Activated effector memory CD4-positive, alpha-beta T cell treated with Interleukin-2 at 50 U/mL for 16 hours (primary cell): ENCODE measurements around the gene HSD3B1.

Experiments
- DNase-seq: peaks from one replicate; pipeline ENCODE4 v3.0.0-alpha.2; 2020

Gene HSD3B1

DNA sequence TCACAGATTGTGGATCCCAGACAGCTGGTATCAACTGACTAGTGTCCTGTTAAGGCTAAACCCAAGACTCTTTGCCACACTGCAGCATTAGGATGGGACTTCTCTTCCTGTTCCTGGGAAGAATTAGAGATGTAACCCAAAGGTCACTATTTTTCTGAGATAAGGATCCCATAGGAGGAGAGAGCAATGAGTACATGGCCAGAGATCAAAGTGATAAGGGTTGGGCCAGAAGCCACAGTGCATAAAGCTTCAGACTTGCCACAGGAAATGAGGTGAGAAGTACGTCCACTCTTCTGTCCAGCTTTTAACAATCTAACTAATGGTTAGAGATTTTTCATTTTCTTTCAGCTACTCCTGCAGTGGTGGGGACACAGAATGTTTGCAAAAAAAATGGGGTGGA, at the start of gene HSD3B1:
TSS of gene HSD3B1 (plus strand) at position 270 of the 400 bp plus-strand sequence. CDS start 267 bp downstream, outside the sequence.
- DNase-seq = no peak

DNA sequence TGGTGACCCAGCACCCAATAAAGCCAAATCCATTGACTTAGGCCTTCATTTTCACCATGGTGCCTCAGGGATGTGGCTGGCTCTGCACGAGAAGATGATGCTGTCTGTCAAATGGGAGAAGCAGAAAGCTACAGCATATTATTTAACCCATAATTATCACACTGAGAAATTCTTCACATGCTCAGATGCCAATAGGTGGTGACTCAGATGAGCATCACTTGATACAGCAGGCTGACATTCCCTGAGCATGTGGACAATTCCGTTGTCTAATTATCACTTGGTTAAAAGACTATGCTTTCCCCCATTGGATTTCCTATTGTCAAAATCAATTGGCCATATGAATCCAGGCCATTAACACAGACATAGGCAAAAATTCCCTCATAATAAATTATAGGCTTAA, 44.0 kb upstream of the HSD3B1 start:
- DNase-seq = no peak

- no peak for DNase-seq
Observed at GRCh38 chr1:119463569-119463968, 43.4 kb upstream of the HSD3B1 start.

DNA sequence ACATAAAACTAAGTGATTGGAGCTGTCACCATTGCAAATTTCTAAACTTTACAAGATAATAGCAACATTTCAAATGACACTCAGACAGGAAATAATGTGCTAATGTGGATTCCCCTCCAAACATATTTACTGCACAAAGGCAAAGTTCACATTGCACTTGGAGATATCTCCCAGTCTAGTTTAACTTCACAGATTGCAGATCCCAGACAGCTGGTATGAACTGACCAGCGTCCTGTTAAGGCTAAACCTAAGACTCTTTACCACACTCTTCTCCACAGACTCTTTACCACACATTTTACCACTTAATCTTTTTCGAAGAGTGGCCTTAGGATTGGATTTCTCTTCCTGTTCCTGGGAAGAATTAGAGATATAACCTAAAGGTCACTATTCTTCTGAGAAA, 40.6 kb upstream of the HSD3B1 start:
- no peak for DNase-seq

- no peak for DNase-seq
Observed at GRCh38 chr1:119467219-119467618, 39.8 kb upstream of the HSD3B1 start.

DNA sequence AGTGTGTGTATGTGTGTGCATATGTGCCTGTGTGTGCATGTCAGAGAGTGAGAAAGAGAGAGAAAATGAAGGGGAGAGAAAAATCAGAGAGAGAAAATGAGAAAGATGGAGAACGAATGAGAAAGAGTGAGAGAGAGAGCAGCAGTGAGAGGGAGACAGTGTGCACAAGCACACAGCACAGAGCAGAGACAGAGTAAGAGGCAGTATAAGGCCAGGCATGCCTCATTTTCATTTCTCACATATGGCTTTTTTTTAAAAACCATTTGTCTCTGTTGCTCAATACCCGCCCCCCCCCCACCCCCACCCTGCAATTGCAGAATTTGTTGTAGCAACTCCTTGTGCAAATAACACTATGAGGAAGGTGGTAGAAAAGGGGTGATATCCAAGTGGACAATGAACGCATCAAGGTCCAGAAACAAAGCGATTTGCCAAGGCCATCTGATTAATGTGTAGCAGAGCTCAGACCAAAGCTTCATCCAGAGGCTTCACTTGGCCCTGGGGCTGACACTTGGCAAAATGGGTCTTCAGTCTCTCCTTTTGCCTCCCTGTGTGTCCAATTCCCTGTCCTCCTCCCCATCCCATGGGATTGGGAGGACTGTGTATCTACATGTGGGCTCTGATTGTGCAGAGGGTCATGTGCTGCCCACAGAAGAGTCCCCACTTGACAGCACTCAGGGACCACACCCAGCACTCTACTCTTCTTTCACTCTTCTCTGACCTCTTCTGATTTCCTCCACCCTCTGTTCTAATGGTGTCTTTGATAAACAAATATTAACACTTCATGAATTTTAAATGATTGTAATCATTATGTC, 38.9 kb upstream of the HSD3B1 start:
- DNase-seq = no peak

DNA sequence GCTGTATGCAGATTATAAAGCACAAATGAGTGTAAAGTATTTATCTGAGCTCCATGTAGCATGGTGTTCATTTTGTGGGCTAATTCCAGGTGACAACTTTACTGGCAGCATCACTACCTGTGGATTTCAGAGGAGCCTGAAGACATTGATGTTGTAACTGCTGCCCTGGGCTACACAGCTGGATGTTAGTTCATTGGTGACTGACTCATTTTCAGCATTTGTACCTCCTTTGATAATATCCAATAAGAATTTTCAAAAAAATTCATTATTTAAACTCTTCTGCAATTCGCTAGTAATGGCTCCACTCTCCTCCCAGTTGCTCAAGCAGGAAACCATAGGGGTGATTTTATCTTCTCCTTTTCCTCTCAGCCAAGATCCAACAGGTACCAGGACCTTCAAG, 37.3 kb upstream of the HSD3B1 start:
- DNase-seq = no peak

DNA sequence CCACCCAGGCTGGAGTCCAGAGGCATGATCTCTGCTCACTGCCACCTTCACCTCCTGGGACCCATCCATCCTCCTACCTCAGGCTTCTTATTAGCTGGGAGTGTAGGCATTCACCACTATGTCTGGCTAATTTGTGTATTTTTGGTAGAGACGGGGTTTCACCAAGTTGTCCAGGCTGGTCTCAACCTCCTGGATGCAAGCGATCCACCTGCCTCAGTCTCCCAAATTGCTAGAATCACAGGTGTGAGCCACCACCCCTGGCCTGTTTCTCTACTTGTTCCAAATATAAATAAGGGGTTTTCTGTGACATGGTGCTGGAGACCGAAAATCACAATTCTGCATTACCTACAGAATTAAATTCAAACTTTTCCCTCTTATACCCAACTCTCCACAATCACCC, 36.6 kb upstream of the HSD3B1 start:
- no peak for DNase-seq

DNA sequence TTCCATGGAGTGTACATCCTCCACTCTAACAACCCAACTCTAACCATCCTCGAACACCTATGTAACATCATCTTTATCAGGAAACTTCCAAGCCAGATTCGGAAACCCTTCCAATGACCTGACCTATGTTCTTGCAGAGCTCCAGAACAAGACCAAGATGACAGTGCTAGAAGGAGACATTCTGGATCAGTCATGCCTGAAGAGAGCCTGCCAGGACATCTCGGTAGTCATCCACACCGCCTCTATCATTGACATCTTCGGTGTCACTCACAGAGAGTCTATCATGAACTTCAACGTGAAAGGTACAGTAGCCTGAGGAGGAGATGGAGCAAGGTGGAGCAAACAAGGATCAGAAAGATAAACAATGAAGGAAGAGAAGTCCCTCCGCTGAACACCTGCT, 36.1 kb upstream of the HSD3B1 start:
- DNase-seq = no peak

DNA sequence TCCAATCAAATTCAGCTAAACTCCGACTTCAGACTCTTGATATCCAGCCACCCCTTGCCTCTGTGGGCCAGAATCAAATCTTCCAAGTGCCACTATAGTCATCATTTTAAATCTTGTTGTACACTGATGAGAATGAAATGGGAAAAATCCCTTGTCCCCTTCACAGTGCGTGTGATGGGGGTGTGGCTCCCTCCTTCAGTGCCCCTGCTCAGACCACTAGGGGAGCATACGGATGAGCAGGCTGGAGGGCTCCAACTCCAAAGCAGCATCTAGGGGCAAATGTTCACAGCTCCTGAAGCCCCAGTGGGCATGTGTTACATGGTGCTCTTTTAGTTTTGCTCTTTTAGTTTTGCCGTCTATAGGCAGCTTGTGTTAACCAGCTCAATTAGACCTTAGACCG, 35.4 kb upstream of the HSD3B1 start:
- DNase-seq = no peak

DNA sequence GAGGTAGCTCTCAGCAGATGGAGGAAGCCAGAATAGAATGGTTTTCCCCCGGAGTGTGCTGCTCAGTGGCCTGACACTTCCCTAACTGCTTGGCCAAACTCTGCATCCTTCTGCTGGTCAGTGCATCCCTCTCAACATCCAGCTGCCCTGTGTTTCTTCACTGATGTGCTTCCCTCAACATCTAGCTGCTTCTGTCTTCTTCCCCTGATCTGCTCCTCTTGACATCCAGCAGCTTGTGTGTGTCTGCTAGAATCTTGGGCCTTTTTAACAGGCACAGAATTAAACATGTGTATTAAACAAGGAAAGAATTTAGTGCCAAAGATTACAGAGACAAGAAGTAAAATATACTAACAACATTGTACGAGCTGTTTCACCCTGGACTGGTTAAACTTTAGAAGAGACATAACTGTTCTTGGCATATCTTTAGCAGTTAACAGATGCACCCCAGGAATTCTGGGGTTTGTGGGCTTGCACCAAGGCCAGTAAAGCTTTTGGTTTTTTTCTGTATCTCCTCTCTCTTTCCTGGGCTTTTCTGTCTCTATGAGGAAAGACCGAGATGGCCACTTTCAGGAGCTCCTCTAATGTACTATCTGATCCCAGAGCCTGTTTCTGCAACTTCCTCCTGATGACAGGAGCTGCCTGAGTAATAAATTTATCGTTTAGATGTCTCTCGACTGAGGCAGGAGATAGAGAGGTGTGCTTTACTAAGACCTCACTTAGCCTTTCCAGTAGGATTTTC, 34.8 kb upstream of the HSD3B1 start:
- DNase-seq = no peak

DNA sequence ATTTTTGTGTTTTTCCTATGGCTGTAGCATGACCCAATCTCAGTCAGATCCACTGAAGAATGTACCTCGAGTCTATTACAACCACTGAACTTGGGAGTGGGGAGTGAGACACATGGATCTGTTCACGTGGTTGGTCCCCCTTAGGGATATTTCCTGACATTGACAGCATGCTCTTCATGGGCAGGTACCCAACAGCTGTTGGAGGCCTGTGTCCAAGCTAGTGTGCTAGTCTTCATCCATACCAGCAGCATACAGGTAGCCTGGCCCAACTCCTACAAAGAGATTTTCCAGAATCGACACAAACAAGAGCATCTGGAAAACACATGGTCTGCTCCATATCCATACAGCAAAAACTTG, 34.2 kb upstream of the HSD3B1 start:
- no peak for DNase-seq

DNA sequence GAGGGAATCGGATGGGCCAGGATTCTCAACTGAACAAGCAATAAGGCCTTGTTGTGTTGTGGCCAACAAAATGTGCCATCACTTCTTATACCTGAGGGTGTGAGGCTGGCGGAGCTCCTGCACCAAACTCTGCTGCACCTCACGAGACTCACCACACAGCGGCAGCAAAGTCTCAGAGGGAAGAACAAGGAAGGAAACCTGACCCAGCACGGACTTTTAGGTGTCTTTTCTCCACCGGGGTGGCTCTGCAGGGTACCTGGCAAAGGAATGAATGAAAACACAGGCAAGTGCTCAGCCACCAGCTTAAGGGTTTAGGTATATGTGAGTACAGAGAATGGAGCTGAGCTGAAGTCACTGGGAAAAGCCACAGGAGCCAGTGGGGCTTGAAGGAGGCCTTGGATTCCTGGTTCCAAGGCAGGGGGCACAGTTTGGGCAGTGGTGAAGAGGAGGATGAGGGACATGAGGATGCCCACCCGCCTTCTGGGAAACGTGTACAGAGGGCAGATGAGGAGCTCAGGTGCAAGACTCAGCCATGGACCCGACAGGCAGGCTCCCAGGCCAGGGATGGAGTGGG, 31.1 kb upstream of the HSD3B1 start:
- DNase-seq = no peak

DNA sequence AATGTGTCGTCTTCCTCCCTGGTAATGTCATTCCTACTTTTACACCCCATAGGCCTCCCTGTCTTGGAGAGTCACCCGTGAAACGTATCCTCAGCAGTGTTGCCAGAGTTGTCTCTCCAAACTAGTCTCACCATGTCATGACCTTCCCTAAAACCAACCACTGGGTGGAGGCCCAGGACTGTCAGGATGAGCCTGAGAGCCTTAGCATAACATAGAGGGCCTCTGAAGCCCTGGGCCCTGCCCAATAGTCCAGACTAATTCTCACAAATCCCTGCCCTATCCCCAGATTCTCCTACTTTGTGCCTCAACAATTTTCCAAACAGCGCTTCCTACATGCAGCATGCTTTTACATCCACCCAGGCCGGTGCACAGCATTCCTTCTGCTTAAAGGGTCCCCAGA, 29.3 kb upstream of the HSD3B1 start:
- no peak for DNase-seq

GRCh38 chr1:119480175-119480574, 26.8 kb upstream of the HSD3B1 start:
- DNase-seq = no peak

DNA sequence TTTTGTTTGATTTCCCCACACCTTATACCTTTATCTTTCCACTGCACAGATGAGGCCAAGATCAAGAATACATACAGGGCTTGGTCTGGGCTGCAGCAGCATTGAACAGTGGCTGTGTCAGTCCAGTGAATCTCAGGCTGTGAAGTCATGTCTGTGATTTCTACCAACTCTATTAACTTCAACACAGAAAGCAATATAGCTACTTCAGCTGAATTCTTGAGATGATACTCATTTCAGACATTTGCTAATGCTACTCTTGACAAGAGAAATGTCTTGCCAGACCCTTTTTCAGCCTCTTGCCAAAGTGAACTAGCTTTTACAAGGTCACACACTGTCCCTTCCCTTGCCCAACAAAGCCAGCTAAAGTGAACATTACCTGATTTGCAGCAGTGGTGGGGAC, 25.1 kb upstream of the HSD3B1 start:
- DNase-seq = no peak

DNA sequence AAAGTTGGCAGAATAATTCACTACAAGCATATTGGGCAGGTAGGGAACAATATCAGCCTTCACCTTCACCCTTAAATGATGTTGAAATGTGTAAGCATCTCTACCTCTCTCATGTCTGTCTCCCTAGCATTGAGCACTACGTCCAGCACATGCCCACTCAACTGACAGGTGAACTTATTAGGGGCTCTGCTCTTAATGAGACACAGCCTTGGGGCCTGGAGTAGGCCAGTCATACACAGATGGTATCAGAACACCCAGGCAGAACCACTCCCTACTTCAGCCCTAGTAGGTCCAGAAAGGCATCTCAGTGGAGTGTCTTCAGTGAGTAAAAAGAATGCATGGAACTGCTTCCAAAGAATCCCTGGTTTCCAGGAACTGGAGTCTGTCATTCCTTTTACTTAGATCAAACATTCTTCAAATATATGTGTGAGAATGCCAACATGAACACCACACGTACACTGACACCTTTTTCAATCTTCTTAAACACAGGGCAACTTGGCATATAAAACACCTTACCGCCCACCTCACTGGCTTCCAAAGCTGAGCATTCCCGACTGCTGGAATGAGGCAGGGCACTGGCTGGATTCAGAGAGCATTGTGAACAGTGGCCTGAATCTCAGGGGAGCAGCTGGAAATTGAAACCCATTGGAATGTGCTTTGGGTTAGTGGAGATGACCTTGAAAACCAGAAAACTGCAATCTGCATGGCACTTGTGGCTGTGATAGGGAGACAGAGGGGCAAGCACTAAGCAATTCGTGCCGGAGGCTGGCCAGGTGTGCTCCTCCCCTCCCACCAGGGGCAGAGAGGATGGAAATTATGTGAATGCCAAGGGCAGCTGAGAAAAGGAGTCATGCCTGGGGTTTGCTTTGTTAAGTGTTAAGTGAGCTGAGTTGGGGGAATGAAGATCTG, 24.2 kb upstream of the HSD3B1 start:
- DNase-seq = no peak

DNA sequence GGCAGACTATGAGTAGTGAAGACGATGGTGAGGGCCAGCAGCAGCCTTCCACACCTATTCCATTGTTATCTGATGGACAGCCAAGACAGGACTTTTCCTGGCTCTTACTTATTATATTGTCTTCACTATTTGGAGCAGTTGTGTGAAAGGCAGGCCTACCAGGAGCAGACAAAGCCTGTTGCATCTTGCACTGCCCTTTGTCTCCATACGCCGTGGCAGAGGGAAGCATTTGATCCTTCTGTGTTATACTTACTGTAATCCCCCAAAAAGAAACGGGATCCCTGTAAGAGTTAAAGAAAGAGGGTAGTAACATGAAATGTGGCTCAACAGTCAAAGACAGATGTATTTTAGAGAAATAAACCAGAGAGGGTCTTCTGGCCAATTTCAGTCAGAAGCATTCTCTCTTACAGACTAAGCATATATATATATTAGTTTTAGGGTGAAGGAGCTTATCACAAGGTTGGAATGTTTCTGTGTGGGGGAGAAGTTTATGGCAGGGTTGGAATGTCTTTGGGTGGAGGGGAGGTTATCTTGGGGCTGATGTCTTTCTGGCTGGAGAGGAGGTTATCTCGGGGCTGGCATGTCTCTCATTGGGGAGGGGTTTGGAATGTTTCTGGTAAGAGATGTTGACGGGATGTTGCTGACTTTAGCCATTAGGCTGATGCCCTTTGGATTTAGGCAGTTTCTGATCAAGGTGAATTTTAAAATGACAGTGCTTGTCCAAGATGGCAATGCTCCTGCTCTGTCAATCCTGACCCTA, 23.4 kb upstream of the HSD3B1 start:
- DNase-seq = no peak

GRCh38 chr1:119485201-119485600, 21.8 kb upstream of the HSD3B1 start:
- DNase-seq = no peak

DNA sequence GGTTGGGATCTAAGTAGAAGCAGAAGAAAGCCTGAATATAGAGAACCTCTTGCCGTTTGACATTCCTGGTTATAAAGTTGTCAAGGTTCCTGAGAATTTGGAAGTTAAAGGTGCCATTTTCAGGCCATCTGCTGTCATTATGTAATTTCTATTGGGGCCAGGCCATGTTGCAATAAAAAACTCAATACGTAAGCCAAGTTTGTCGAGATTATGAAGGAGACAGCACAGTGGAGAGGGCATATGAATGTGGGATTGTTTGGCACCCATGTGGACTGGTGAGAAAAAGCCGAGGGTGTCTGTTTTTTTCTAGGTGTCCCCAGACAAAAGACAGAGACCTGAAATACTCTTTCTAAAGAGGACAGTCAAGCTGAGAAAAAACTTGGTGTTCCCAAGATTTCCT, 18.8 kb upstream of the HSD3B1 start:
- no peak for DNase-seq

- no peak for DNase-seq
Observed at GRCh38 chr1:119489201-119489600, 17.8 kb upstream of the HSD3B1 start.

DNA sequence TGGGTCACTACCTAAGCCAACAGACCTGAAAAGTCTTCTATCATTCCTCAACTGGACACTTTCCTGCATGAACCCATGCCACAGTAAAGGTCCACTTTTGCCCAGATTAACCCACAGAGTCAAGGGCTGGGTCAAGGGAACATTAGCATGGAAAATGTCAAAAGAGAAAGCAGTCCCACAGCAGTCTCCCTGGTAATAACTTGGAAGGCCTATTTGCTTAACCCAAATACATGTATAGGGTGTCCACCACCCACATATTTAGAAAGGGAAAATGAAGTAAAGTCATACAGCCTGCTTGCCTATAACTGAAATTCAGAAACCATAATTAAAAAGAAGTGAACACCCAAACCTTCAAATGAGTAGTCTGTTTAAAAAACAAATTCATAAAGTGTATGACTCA, 16.1 kb upstream of the HSD3B1 start:
- DNase-seq = no peak
